Activated T-cell treated with anti-CD3 and anti-CD28 coated beads, Interleukin-2, amount 50 U/mL, for 4 hours (primary cell): ENCODE measurements around the gene PLEKHS1. TPM values are rescaled to one million over a fixed set of nuclear protein-coding genes. Genes with fewer than 3 reads are reported as not detected.

Source experiments
- ATAC-seq, 2 donors: fragments of 200-7000 bp; cut with Tn5 transposase; one replicate each; pipeline ENCODE4 v1.10.0; 2021
- DNase-seq: peaks from one replicate; pipeline ENCODE4 v3.0.0-alpha.2; 2020
- H3K27me3 Mint-ChIP-seq: one replicate; pipeline ENCODE4 v1.8.0; 2021; ENCODE audit warnings: low read depth, mixed read lengths
- H3K36me3 Mint-ChIP-seq: one replicate; pipeline ENCODE4 v1.8.0; 2022; ENCODE audit warnings: mixed read lengths; ENCODE audit not compliant: insufficient read depth
- H3K4me1 Mint-ChIP-seq: one replicate; pipeline ENCODE4 v1.8.0; 2021; ENCODE audit warnings: low read depth, mixed read lengths
- H3K4me3 Mint-ChIP-seq: one replicate; pipeline ENCODE4 v1.8.0; 2021; ENCODE audit warnings: mild to moderate bottlenecking, moderate library complexity, mixed read lengths
- H3K9me3 Mint-ChIP-seq: one replicate; pipeline ENCODE4 v1.8.0; 2021; ENCODE audit warnings: mixed read lengths
- total RNA-seq, 3 donors: library from RNA; stranded (reverse); gene quantifications; one replicate each; pipeline ENCODE4 v1.2.1, GENCODE V29; 2021

Gene PLEKHS1
- total RNA-seq, 3 donors from 2014 or later = not detected

DNA sequence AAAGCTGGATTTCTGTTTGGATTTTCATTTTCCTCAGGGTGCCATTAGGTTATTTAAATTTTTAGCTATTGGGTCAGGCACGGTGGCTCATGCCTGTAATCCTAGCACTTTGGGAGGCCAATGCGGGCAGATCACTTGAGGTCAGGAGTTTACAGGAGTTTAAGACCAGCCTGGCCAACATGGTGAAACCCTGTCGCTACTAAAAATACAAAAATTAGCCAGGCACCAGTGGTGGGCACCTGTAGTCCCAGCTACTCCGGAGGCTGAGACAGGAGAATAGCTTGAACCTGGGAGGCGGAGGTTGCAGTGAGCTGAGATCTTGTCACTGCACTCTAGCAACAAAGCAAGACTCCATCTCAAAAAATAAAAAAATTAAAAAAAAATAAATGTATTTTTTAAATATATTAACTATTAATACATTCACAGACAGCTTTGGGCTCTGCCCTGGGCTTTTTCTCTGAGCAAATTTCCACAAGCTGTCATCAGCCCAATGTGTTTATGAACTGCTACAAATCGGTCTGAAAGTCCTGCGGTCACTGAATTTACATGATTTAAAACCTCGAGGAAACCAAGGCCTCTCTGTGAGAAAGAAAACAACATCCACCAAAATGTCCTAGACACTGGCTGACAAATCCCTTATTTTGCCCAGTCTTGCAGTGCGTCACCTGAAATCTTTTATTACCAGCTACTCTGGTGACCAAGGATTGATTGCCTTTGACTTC, 19.2 kb upstream of the PLEKHS1 start:
- no peaks in the 10 kb centered on the region for H3K9me3 Mint-ChIP-seq
- H3K36me3 Mint-ChIP-seq = peaks cover 33% of the 10 kb centered on the region
- H3K4me1 Mint-ChIP-seq = no peaks in the 10 kb centered on the region
- H3K4me3 Mint-ChIP-seq = no peak overlapping the region
- DNase-seq (no peak), ATAC-seq (no peak)
- no peaks in the 10 kb centered on the region for H3K27me3 Mint-ChIP-seq

DNA sequence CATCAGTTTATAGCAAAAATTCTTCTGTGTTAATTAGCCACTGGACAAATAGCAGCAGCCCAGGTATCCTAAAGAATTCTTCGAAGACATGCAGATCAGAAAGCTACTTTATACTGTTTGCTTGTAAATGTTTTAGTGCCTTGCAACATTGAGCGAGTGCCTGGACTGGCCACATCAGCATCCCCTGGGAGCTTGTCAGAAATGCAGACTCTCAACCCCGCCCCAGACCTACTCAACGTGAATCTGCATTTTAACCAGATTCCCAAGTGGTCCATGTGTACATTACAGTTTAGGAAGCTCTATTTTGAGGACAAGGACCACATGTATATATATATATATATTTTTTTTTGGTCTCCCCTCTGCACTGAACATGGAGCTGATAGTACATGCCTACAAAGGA, 18.5 kb upstream of the PLEKHS1 start:
- Mint-ChIP-seq H3K36me3 (peaks cover 28% of the 10 kb centered on the region), H3K4me1 (no peaks in the 10 kb centered on the region), H3K4me3 (no peak overlapping the region), H3K27me3 (no peaks in the 10 kb centered on the region), H3K9me3 (no peaks in the 10 kb centered on the region)
- no peak for ATAC-seq
- no peak for DNase-seq

GRCh38 chr10:113733635-113734034, 17.8 kb upstream of the PLEKHS1 start:
- Mint-ChIP-seq H3K4me3 (no peak overlapping the region), H3K27me3 (no peaks in the 10 kb centered on the region), H3K36me3 (peaks cover 21% of the 10 kb centered on the region), H3K4me1 (no peaks in the 10 kb centered on the region), H3K9me3 (no peaks in the 10 kb centered on the region)
- no peak for DNase-seq
- no peak for ATAC-seq

- DNase-seq = no peak
- peaks cover 4% of the 10 kb centered on the region for H3K36me3 Mint-ChIP-seq
Observed at GRCh38 chr10:113735913-113736312, 15.6 kb upstream of the PLEKHS1 start.

GRCh38 chr10:113736576-113736975, 14.9 kb upstream of the PLEKHS1 start:
- Mint-ChIP-seq H3K27me3 (no peaks in the 10 kb centered on the region), H3K4me1 (no peaks in the 10 kb centered on the region), H3K36me3 (no peaks in the 10 kb centered on the region), H3K4me3 (no peak overlapping the region), H3K9me3 (no peaks in the 10 kb centered on the region)
- no peak for ATAC-seq
- DNase-seq = no peak

More at GRCh38 chr10:113735913-113736312, 15.6 kb upstream of the PLEKHS1 start:
- Mint-ChIP-seq H3K4me1 (no peaks in the 10 kb centered on the region), H3K27me3 (no peaks in the 10 kb centered on the region), H3K4me3 (no peak overlapping the region), H3K9me3 (no peaks in the 10 kb centered on the region)
- ATAC-seq = no peak

- DNase-seq (no peak), ATAC-seq (no peak)
- Mint-ChIP-seq H3K27me3 (no peaks in the 10 kb centered on the region), H3K36me3 (no peaks in the 10 kb centered on the region), H3K4me3 (no peak overlapping the region), H3K9me3 (no peaks in the 10 kb centered on the region), H3K4me1 (no peaks in the 10 kb centered on the region)
Observed at GRCh38 chr10:113739031-113739430, 12.5 kb upstream of the PLEKHS1 start.

DNA sequence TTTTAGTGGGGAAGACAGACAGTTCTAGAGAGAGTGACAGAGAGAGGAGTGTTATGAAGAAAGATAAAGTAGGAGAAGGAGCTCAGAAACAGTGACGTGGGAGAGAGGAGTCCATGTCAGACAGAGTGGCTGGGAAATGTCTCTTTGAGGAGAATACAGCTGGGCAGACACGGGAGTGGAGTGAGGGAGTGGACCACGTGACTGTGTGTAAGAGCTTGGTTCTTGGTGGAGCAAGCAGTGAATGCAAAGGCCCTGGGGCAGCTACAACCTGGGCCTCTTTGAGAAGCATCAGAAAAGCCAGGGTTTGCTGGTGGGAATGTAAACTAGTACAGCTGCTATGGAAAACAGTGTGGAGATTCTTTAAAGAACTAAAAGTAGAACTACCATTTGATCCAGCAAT, 11.9 kb upstream of the PLEKHS1 start:
- H3K27me3 Mint-ChIP-seq = no peaks in the 10 kb centered on the region

DNA sequence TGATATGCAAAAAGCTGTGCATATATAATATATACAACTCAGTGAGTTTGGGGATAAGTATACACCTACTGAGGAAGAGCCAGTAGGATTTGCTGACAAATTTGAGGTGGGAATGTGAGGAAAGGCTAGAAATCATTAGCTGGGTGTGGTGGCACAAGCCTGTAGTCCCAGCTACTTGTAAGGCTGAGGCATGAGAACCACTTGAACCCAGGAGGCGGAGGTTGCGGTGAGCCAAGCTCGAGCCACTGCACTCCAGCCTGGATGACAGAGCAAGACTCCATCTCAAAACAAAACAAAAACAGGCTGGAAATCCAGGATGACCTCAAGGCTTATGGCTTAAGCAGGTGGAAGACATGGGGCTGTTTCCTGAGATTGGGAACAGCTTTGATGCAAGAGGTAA, 10.6 kb upstream of the PLEKHS1 start:
- H3K36me3 Mint-ChIP-seq = no peaks in the 10 kb centered on the region
- H3K27me3 Mint-ChIP-seq = peaks cover under 1% of the 10 kb centered on the region
- no peaks in the 10 kb centered on the region for H3K4me1 Mint-ChIP-seq
- no peak overlapping the region for H3K4me3 Mint-ChIP-seq
- DNase-seq (no peak), ATAC-seq (no peak)
- no peaks in the 10 kb centered on the region for H3K9me3 Mint-ChIP-seq

More for the DNA sequence above, 11.9 kb upstream of the PLEKHS1 start:
- H3K4me1 Mint-ChIP-seq = no peaks in the 10 kb centered on the region
- no peaks in the 10 kb centered on the region for H3K36me3 Mint-ChIP-seq
- no peaks in the 10 kb centered on the region for H3K9me3 Mint-ChIP-seq
- DNase-seq (no peak), ATAC-seq (no peak)
- H3K4me3 Mint-ChIP-seq = no peak overlapping the region

DNA sequence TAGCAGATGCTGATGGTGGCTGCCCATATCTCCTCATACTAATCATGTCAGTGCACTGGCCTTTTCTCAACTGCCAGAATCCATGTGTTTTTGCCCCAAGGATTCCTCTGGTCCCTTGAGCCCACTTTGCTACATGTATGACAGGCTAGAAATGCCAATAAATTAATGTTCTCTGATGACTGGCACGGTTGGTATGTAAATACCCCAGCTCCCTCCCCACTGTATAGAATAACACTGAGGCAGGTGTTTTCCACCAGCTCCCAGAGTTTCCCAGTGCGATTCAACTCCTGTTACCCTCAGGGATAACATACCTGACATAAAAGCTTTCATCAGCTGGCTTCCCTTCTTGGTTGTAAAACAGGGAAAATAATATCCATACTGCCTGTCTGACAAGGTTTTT, 9.0 kb upstream of the PLEKHS1 start:
- Mint-ChIP-seq H3K4me1 (no peaks in the 10 kb centered on the region), H3K4me3 (no peak overlapping the region), H3K27me3 (peaks cover 2% of the 10 kb centered on the region), H3K9me3 (no peaks in the 10 kb centered on the region), H3K36me3 (no peaks in the 10 kb centered on the region)
- ATAC-seq (no peak), DNase-seq (no peak)

GRCh38 chr10:113743594-113743993, 7.9 kb upstream of the PLEKHS1 start:
- H3K36me3 Mint-ChIP-seq = no peaks in the 10 kb centered on the region
- H3K4me1 Mint-ChIP-seq = no peaks in the 10 kb centered on the region
- peaks cover 2% of the 10 kb centered on the region for H3K27me3 Mint-ChIP-seq
- ATAC-seq (no peak), DNase-seq (no peak)
- no peak overlapping the region for H3K4me3 Mint-ChIP-seq
- no peaks in the 10 kb centered on the region for H3K9me3 Mint-ChIP-seq

DNA sequence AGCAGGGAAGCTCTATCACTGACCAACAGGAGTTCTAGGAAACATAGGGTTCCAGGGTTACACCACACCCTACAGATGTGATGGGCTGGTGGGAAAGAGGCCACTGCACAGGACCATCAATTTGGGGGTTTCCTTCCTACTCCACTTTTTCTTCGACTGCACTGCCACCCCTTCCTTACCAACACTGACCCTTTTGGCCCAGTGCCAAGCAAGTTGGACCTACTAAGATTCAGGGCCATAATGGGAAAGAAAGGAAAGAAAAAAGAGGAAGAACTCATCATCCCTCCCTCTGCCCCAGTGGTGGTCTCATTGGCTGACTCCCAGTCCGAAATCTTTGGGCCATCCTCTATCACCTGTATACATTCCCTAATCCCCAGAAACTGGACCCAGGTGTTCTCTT, 6.1 kb upstream of the PLEKHS1 start:
- Mint-ChIP-seq H3K4me3 (no peak overlapping the region), H3K9me3 (no peaks in the 10 kb centered on the region), H3K4me1 (no peaks in the 10 kb centered on the region), H3K36me3 (no peaks in the 10 kb centered on the region), H3K27me3 (peaks cover 2% of the 10 kb centered on the region)
- ATAC-seq = no peak
- DNase-seq = no peak

GRCh38 chr10:113746217-113746957, 5.1 kb upstream of the PLEKHS1 start:
- Mint-ChIP-seq H3K9me3 (no peaks in the 10 kb centered on the region), H3K4me1 (no peaks in the 10 kb centered on the region), H3K27me3 (peaks cover 2% of the 10 kb centered on the region), H3K4me3 (no peak overlapping the region), H3K36me3 (no peaks in the 10 kb centered on the region)
- DNase-seq (no peak), ATAC-seq (no peak)

DNA sequence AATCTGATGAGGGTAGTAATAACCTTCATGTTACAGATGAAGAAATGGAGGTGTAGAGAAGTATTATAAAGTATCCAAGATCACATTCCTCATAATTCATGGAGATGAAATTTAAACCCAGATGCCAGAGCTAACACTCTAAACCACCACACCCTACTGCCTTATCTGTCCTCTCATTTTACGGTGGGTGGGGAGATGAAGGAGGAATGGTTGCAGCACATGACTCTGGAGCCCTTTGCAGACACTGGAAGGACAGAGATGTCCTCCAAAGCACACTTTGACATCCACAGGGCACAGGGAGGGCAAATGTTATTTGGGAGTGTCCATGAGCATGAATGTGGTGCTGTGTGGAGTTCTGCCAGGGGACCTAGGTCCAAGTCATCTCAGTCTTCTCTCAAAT, 1.1 kb downstream of the PLEKHS1 start:
- Mint-ChIP-seq H3K27me3 (peaks cover 17% of the 10 kb centered on the region), H3K36me3 (no peaks in the 10 kb centered on the region), H3K4me3 (no peak overlapping the region), H3K4me1 (no peaks in the 10 kb centered on the region), H3K9me3 (no peaks in the 10 kb centered on the region)
- ATAC-seq = no peak
- no peak for DNase-seq

DNA sequence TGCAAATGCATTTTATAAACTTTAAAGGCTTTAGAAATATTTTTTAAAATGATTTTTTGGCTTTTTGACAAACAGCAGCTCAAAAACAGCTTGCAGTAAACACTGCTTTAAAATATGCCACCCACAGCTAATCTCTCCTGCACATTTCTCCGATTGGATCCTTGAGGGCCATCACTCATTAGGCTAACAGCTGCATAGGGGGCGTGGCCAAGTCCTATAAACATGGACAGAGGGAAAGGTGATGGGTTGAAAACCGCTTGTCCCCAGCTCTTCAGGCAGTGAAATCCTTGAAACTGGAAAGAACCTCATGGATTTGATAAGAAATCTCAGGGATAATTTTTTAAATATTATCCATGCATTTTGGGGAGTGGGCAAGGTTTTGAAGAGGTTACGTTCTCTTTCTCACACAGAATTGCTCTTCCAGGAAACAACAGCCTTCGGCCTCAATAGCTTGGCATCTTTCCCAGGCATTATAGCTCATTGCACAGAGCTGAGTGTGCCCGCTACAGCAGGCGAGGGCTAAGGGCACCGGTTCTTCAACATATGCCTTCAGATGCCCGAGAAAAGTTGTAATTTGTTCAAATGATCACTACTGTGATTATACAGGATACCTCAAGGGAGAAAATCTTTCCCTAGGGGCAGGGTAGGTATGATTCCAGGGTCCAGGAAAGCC, 1.7 kb downstream of the PLEKHS1 start:
- Mint-ChIP-seq H3K4me1 (no peaks in the 10 kb centered on the region), H3K27me3 (peaks cover 17% of the 10 kb centered on the region), H3K4me3 (no peak overlapping the region), H3K36me3 (no peaks in the 10 kb centered on the region), H3K9me3 (no peaks in the 10 kb centered on the region)
- DNase-seq = no peak
- ATAC-seq = no peak

- no peaks in the 10 kb centered on the region for H3K36me3 Mint-ChIP-seq
- DNase-seq (no peak), ATAC-seq (no peak)
- peaks cover 20% of the 10 kb centered on the region for H3K27me3 Mint-ChIP-seq
- H3K9me3 Mint-ChIP-seq = no peaks in the 10 kb centered on the region
- H3K4me1 Mint-ChIP-seq = no peaks in the 10 kb centered on the region
- no peak overlapping the region for H3K4me3 Mint-ChIP-seq
Observed at GRCh38 chr10:113754125-113754524, 2.6 kb downstream of the PLEKHS1 start.
